H9 (cell line): ENCODE results near the gene DDX60. TPM values are rescaled to one million over a fixed set of nuclear protein-coding genes. Genes with fewer than 3 reads are reported as not detected.

Experiments
- DNase-seq: peaks from one replicate; pipeline ENCODE4 v3.0.0-alpha.2; 2017
- H2AFZ ChIP-seq: one replicate; pipeline ENCODE4 v1.6.1; 2013; ENCODE audit warnings: mild to moderate bottlenecking, low read length, control low read depth, moderate library complexity
- H2AK5ac ChIP-seq: 2 replicates; pipeline ENCODE4 v1.6.1; 2013; ENCODE audit warnings: low read length, control low read depth, mixed read lengths; ENCODE audit not compliant: insufficient read length
- H2BK120ac ChIP-seq: one replicate; pipeline ENCODE4 v1.6.1; 2013; ENCODE audit warnings: low read depth, mild to moderate bottlenecking, low read length, control low read depth, inconsistent platforms; ENCODE audit not compliant: poor library complexity, severe bottlenecking
- H2BK12ac ChIP-seq: 2 replicates; pipeline ENCODE4 v1.6.1; 2013; ENCODE audit warnings: low read length, control low read depth, mixed read lengths, low read depth; ENCODE audit not compliant: insufficient read length
- H2BK15ac ChIP-seq: 2 replicates; pipeline ENCODE4 v1.6.1; 2013; ENCODE audit warnings: low read depth, low read length, control low read depth
- H2BK20ac ChIP-seq: one replicate; pipeline ENCODE4 v1.6.1; 2013; ENCODE audit warnings: low read depth, mild to moderate bottlenecking, low read length, control low read depth, inconsistent platforms; ENCODE audit not compliant: poor library complexity, severe bottlenecking
- H2BK5ac ChIP-seq: 2 replicates; pipeline ENCODE4 v1.6.1; 2013; ENCODE audit warnings: low read length, control low read depth, mixed read lengths; ENCODE audit not compliant: insufficient read length
- H3K14ac ChIP-seq: 2 replicates; pipeline ENCODE4 v1.6.1; 2013; ENCODE audit warnings: low read length, control low read depth; ENCODE audit not compliant: insufficient read depth
- H3K18ac ChIP-seq: 2 replicates; pipeline ENCODE4 v1.6.1; 2013; ENCODE audit warnings: low read depth, mild to moderate bottlenecking, mixed read lengths, low read length, control low read depth; ENCODE audit not compliant: insufficient read length
- H3K23ac ChIP-seq: 2 replicates; pipeline ENCODE4 v1.6.1; 2013; ENCODE audit warnings: low read length, control low read depth, mixed read lengths, low read depth; ENCODE audit not compliant: insufficient read length
- H3K23me2 ChIP-seq: 2 replicates; pipeline ENCODE4 v1.6.1; 2013; ENCODE audit warnings: low read depth, mild to moderate bottlenecking, mixed read lengths, low read length, control low read depth; ENCODE audit not compliant: insufficient read length, poor library complexity, severe bottlenecking
- H3K27ac ChIP-seq: 2 replicates; pipeline ENCODE4 v1.5.1; 2013; ENCODE audit warnings: low read length, control low read depth, mixed read lengths, low read depth; ENCODE audit not compliant: insufficient read length
- H3K27me3 ChIP-seq: 2 replicates; pipeline ENCODE4 v1.6.1; 2013; ENCODE audit warnings: low read length, control low read depth, inconsistent platforms; ENCODE audit not compliant: insufficient read depth
- H3K4ac ChIP-seq: 2 replicates; pipeline ENCODE4 v1.6.1; 2013; ENCODE audit warnings: low read depth, mild to moderate bottlenecking, control low read depth, inconsistent platforms, low read length, moderate library complexity
- H3K4me1 ChIP-seq: 2 replicates; pipeline ENCODE4 v1.6.1; 2013; ENCODE audit warnings: low read length, control low read depth, inconsistent platforms; ENCODE audit not compliant: insufficient read depth
- H3K4me2 ChIP-seq: 2 replicates; pipeline ENCODE4 v1.6.1; 2013; ENCODE audit warnings: low read length, control low read depth, mixed read lengths; ENCODE audit not compliant: insufficient read length, insufficient read depth
- H3K56ac ChIP-seq: 2 replicates; pipeline ENCODE4 v1.6.1; 2013; ENCODE audit warnings: low read depth, mild to moderate bottlenecking, mixed read lengths, low read length, control low read depth; ENCODE audit not compliant: insufficient read length
- H3K79me1 ChIP-seq: 2 replicates; pipeline ENCODE4 v1.6.1; 2013; ENCODE audit warnings: low read depth, mild to moderate bottlenecking, moderate library complexity, low read length, control low read depth, inconsistent platforms; ENCODE audit not compliant: insufficient read depth, poor library complexity, severe bottlenecking
- H3K79me2 ChIP-seq: 2 replicates; pipeline ENCODE4 v1.6.1; 2013; ENCODE audit warnings: low read length, control low read depth, inconsistent platforms; ENCODE audit not compliant: insufficient read depth
- H3K9ac ChIP-seq: 2 replicates; pipeline ENCODE4 v1.6.1; 2013; ENCODE audit warnings: low read length, control low read depth, mixed read lengths; ENCODE audit not compliant: insufficient read length; ENCODE audit errors: extremely low read depth
- H3K9me3 ChIP-seq: one replicate; pipeline ENCODE4 v1.6.1; 2013; ENCODE audit warnings: low read depth, low read length, inconsistent platforms; ENCODE audit not compliant: control insufficient read depth
- H3T11ph ChIP-seq: one replicate; pipeline ENCODE4 v1.6.1; 2013; ENCODE audit warnings: mild to moderate bottlenecking, low read length, control low read depth, inconsistent platforms
- H4K20me1 ChIP-seq: one replicate; pipeline ENCODE4 v1.6.1; 2013; ENCODE audit not compliant: control insufficient read depth, insufficient read length, insufficient read depth
- H4K5ac ChIP-seq: 2 replicates; pipeline ENCODE4 v1.6.1; 2013; ENCODE audit warnings: low read depth, mild to moderate bottlenecking, mixed read lengths, low read length, control low read depth; ENCODE audit not compliant: insufficient read length
- H4K8ac ChIP-seq: replicated peaks from 2 replicates; pipeline ENCODE4 v1.6.1; 2013; ENCODE audit warnings: low read length, control low read depth, mixed read lengths, low read depth; ENCODE audit not compliant: insufficient read length
- H4K91ac ChIP-seq: 2 replicates; pipeline ENCODE4 v1.6.1; 2013; ENCODE audit warnings: low read depth, mild to moderate bottlenecking, moderate library complexity, mixed read lengths, low read length, control low read depth; ENCODE audit not compliant: insufficient read length
- H3K27ac Mint-ChIP-seq, 3 experiments: 2 replicates in 2 of 3; 3 replicates in 1 of 3; pipeline ENCODE4 v1.8.0; 2020 to 2021; ENCODE audit warnings: mixed read lengths in 3 of 3, mild to moderate bottlenecking in 1 of 3, moderate library complexity in 1 of 3
- H3K27me3 Mint-ChIP-seq: 2 replicates; pipeline ENCODE4 v1.8.0; 2021; ENCODE audit warnings: low read depth, mild to moderate bottlenecking, moderate library complexity, mixed read lengths
- H3K36me3 Mint-ChIP-seq, 3 experiments: 2 replicates in 2 of 3; 3 replicates in 1 of 3; pipeline ENCODE4 v1.8.0; 2020 to 2021; ENCODE audit warnings: low read depth in 3 of 3, mixed read lengths in 3 of 3; ENCODE audit not compliant: insufficient read depth in 1 of 3
- H3K4me1 Mint-ChIP-seq, 2 experiments: 2 replicates each; pipeline ENCODE4 v1.8.0; 2020; ENCODE audit warnings: mixed read lengths in 2 of 2
- H3K4me3 Mint-ChIP-seq, 2 experiments: 2 replicates in 1 of 2; 3 replicates in 1 of 2; pipeline ENCODE4 v1.8.0; 2020 to 2021; ENCODE audit warnings: mild to moderate bottlenecking in 2 of 2, mixed read lengths in 2 of 2, moderate library complexity in 1 of 2
- H3K9me3 Mint-ChIP-seq, 2 experiments: 2 replicates in 1 of 2; 3 replicates in 1 of 2; pipeline ENCODE4 v1.8.0; 2020; ENCODE audit warnings: mild to moderate bottlenecking in 2 of 2, mixed read lengths in 2 of 2, moderate library complexity in 1 of 2
- WGBS: extraction: QIAGEN DNeasy Blood & Tissue Kit; methylation state at CpG from one replicate; pipeline ENCODE4 v1.1.7; 2013; ENCODE audit warnings: missing lambda C conversion rate, low lambda C conversion rate, mixed read lengths; ENCODE audit not compliant: insufficient read length; ENCODE audit errors: extremely low coverage; 5-methylcytosine and 5-hydroxymethylcytosine counted together
- total RNA-seq: library from RNA; stranded (reverse); gene quantifications from 2 replicates; pipeline ENCODE4 v1.2.1, GENCODE V29; 2021
- TF ChIP-seq, protein P1 (sequence below): fragments of 200-600 bp; sonication (generic); conservative IDR thresholded peaks from 3 replicates; pipeline ENCODE4 v1.8.0; 2021; ENCODE audit warnings: antibody characterized with exemption, mild to moderate bottlenecking

DDX60 gene
- total RNA-seq, 1 experiment from 2014 or later, result 3.9 TPM

DNA sequence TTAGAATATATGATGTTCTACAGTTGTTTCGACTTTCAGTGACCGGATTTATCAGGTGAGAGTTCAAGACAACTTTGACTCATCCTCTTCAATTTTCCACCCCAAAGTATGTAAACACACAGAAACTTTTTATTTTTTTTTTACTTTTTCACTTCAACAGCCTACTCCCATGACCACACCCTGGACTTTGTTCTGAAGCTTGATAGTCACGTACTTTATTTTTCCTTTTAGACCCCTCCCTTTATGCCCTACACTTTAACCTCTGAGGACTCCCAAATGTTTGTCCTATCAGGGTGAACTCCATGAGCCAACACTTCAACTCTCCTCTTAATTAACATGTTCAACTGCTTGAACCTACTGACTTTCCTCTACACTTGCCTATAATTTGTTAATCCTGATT, 2.5 kb upstream of the DDX60 start:
- Histone ChIP-seq H2AK5ac (no peak overlapping the region), H4K20me1 (no peaks in the 10 kb centered on the region), H3K23me2 (peaks cover 3% of the 10 kb centered on the region), H2BK12ac (no peak overlapping the region), H3K27me3 (no peaks in the 10 kb centered on the region), H3K79me1 (no peaks in the 10 kb centered on the region), H2AFZ (no peak overlapping the region), H4K8ac (no peak overlapping the region), H4K5ac (no peak overlapping the region), H3K4ac (no peak overlapping the region), H4K91ac (no peak overlapping the region), H2BK120ac (no peak overlapping the region), H2BK20ac (no peak overlapping the region), H3K18ac (no peak overlapping the region), H3K56ac (no peak overlapping the region), H3T11ph (no peak overlapping the region), H2BK15ac (no peak overlapping the region), H3K4me1 (peaks cover 5% of the 10 kb centered on the region; the same call in 1 of the 2 replicates), H3K9ac (no peak overlapping the region), H3K14ac (no peak overlapping the region), H3K4me2 (no peak overlapping the region), H3K9me3 (no peaks in the 10 kb centered on the region), H3K23ac (no peak overlapping the region), H3K27ac (no peak overlapping the region), H3K79me2 (no peaks in the 10 kb centered on the region), H2BK5ac (no peak overlapping the region)
- Mint-ChIP-seq H3K4me1 (peaks cover 22 to 25% of the 10 kb centered on the region in 2 experiments), H3K36me3 (no peaks in the 10 kb centered on the region; a peak in 1 of 7 replicates), H3K4me3 (no peak overlapping the region), H3K9me3 (no peaks in the 10 kb centered on the region; a peak in 1 of 5 replicates), H3K27me3 (peaks cover 5% of the 10 kb centered on the region), H3K27ac (peak overlapping the region in 1 of 3 experiments; percentile 39; a peak in 1 of 7 replicates)
- no peak for DNase-seq
- no CpG with 5 or more reads among the region's 3 CpGs for WGBS
- TF ChIP-seq, protein P1, sequence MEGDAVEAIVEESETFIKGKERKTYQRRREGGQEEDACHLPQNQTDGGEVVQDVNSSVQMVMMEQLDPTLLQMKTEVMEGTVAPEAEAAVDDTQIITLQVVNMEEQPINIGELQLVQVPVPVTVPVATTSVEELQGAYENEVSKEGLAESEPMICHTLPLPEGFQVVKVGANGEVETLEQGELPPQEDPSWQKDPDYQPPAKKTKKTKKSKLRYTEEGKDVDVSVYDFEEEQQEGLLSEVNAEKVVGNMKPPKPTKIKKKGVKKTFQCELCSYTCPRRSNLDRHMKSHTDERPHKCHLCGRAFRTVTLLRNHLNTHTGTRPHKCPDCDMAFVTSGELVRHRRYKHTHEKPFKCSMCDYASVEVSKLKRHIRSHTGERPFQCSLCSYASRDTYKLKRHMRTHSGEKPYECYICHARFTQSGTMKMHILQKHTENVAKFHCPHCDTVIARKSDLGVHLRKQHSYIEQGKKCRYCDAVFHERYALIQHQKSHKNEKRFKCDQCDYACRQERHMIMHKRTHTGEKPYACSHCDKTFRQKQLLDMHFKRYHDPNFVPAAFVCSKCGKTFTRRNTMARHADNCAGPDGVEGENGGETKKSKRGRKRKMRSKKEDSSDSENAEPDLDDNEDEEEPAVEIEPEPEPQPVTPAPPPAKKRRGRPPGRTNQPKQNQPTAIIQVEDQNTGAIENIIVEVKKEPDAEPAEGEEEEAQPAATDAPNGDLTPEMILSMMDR, result no peak
